Brain microvascular endothelial cell (primary cell): ENCODE measurements around the gene SERPINB4.
"Not testable (repeated sequence)": the region's sequence is repeated elsewhere in the genome, so short reads cannot be mapped to it uniquely, and the experiment has no call there.

ENCODE experiments used
- DNase-seq: peaks from one replicate; pipeline ENCODE4 v3.0.0-alpha.2; 2020
- H3K27ac ChIP-seq: fragments of 250-450 bp; sonication (Bioruptor Pico); 2 replicates; pipeline ENCODE4 v1.5.1; 2020; ENCODE audit warnings: mild to moderate bottlenecking, moderate library complexity
- H3K27me3 ChIP-seq: fragments of 250-450 bp; sonication (Bioruptor Pico); replicated peaks from 2 replicates; pipeline ENCODE4 v1.5.1; 2020; ENCODE audit warnings: mild to moderate bottlenecking
- H3K36me3 ChIP-seq: fragments of 250-450 bp; sonication (Bioruptor Pico); replicated peaks from 2 replicates; pipeline ENCODE4 v1.5.1; 2020; ENCODE audit warnings: mild to moderate bottlenecking
- H3K4me3 ChIP-seq: 2 replicates; pipeline ENCODE4 v1.5.1; 2011; ENCODE audit warnings: low read depth, mild to moderate bottlenecking, control low read depth, low read length, moderate library complexity
- CTCF ChIP-seq: IDR thresholded peaks from 2 replicates; pipeline ENCODE4 v1.5.1; 2011; ENCODE audit warnings: low read depth, mild to moderate bottlenecking, moderate library complexity, low read length, control low read depth, inconsistent platforms; ENCODE audit errors: missing control alignments
- in situ Hi-C: cut with HindIII; loops from 2 replicates; pipeline ENCODE4 v1.10.0; 2017; ENCODE audit warnings: low sequenced_read_pairs, low pct_ligation_motif_present

Gene SERPINB4

GRCh38 chr18:63648241-63648640 is 4.2 kb upstream of the SERPINB4 start:
- Histone ChIP-seq H3K36me3 (no peaks in the 10 kb centered on the region), H3K4me3 (no peak overlapping the region), H3K27me3 (no peaks in the 10 kb centered on the region), H3K27ac (no peak overlapping the region)
- in situ Hi-C loops: no loop called here
- DNase-seq: peak; percentile 22
- TF ChIP-seq CTCF: no peak

- no peaks in the 10 kb centered on the region for H3K36me3 ChIP-seq
- no peak for DNase-seq
- no peak overlapping the region for H3K27ac ChIP-seq
- no peaks in the 10 kb centered on the region for H3K27me3 ChIP-seq
- in situ Hi-C loops: no loop called here
- H3K4me3 ChIP-seq: no peak overlapping the region
- TF ChIP-seq CTCF: no peak
Observed at GRCh38 chr18:63646936-63647335, 2.9 kb upstream of the SERPINB4 start.

- H3K27ac ChIP-seq, H3K27me3 ChIP-seq, in situ Hi-C loops, H3K4me3 ChIP-seq, H3K36me3 ChIP-seq, DNase-seq: not testable (repeated sequence)
Observed at GRCh38 chr18:63644694-63645093, 638 bp upstream of the SERPINB4 start.

GRCh38 chr18:63642668-63643356 is 1.2 kb downstream of the SERPINB4 start:
- DNase-seq, H3K27ac ChIP-seq, H3K36me3 ChIP-seq, H3K4me3 ChIP-seq, H3K27me3 ChIP-seq, in situ Hi-C loops: not testable (repeated sequence)

GRCh38 chr18:63641157-63641680 is 2.8 kb downstream of the SERPINB4 start:
- in situ Hi-C loops, H3K36me3 ChIP-seq, DNase-seq, H3K27me3 ChIP-seq, H3K27ac ChIP-seq, H3K4me3 ChIP-seq: not testable (repeated sequence)

GRCh38 chr18:63637703-63638102 is 6.4 kb downstream of the SERPINB4 start:
- DNase-seq: no peak
- no peak for TF ChIP-seq CTCF
- Histone ChIP-seq H3K27me3 (no peaks in the 10 kb centered on the region), H3K4me3 (no peak overlapping the region), H3K27ac (no peak overlapping the region), H3K36me3 (no peaks in the 10 kb centered on the region)
- in situ Hi-C loops: no loop called here

GRCh38 chr18:63627819-63628218 is 16.2 kb downstream of the SERPINB4 start:
- no peaks in the 10 kb centered on the region for H3K27me3 ChIP-seq
- no peak overlapping the region for H3K27ac ChIP-seq
- no peak for DNase-seq
- TF ChIP-seq CTCF: no peak
- H3K4me3 ChIP-seq: no peak overlapping the region
- in situ Hi-C loops: no loop called here
- H3K36me3 ChIP-seq: no peaks in the 10 kb centered on the region
